Measurements from ENCODE around the gene ADCY2. TPM values are rescaled to one million over a fixed set of nuclear protein-coding genes. Genes with fewer than 3 reads are reported as not detected.

ADCY2 gene
- total RNA-seq, 4 donors from 2014 or later, result 0.34 to 2.7 (median 1.5) TPM

GRCh38 chr5:7706256-7706655 lies 310.3 kb downstream of the ADCY2 start:
- Histone ChIP-seq H3K4me1 (no peaks in the 10 kb centered on the region), H3K36me3 (no peaks in the 10 kb centered on the region), H3K4me3 (replicated peaks in 1 of 3) (no peak overlapping the region), H3K27ac (no peak overlapping the region), H3K9me3 (no peaks in the 10 kb centered on the region), H3K27me3 (no peaks in the 10 kb centered on the region)
- DNase-seq, result no peak
- WGBS, 2 donors, result 54 to 58% methylated on average over 4 of the region's 4 CpGs
- TF ChIP-seq POLR2A (IDR thresholded peaks at IDR 0.05), result no peak
- TF ChIP-seq, protein P1, sequence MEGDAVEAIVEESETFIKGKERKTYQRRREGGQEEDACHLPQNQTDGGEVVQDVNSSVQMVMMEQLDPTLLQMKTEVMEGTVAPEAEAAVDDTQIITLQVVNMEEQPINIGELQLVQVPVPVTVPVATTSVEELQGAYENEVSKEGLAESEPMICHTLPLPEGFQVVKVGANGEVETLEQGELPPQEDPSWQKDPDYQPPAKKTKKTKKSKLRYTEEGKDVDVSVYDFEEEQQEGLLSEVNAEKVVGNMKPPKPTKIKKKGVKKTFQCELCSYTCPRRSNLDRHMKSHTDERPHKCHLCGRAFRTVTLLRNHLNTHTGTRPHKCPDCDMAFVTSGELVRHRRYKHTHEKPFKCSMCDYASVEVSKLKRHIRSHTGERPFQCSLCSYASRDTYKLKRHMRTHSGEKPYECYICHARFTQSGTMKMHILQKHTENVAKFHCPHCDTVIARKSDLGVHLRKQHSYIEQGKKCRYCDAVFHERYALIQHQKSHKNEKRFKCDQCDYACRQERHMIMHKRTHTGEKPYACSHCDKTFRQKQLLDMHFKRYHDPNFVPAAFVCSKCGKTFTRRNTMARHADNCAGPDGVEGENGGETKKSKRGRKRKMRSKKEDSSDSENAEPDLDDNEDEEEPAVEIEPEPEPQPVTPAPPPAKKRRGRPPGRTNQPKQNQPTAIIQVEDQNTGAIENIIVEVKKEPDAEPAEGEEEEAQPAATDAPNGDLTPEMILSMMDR (IDR thresholded peaks at IDR 0.05), result no peak
- intact Hi-C loops (cut with DNase I), result no loop called here

- TF ChIP-seq, protein P1 (IDR thresholded peaks at IDR 0.05), result no peak
- no peak for TF ChIP-seq POLR2A (IDR thresholded peaks at IDR 0.05)
- Histone ChIP-seq H3K27ac (no peak overlapping the region), H3K27me3 (no peaks in the 10 kb centered on the region), H3K36me3 (no peaks in the 10 kb centered on the region), H3K4me1 (no peaks in the 10 kb centered on the region), H3K4me3 (replicated peaks in 1 of 3) (no peak overlapping the region), H3K9me3 (no peaks in the 10 kb centered on the region)
- no peak for DNase-seq
- intact Hi-C loops (cut with DNase I), result no loop called here
- WGBS, 2 donors, result 83% methylated on average over 6 of the region's 6 CpGs
Observed at GRCh38 chr5:7714119-7714518, 318.2 kb downstream of the ADCY2 start.

DNA sequence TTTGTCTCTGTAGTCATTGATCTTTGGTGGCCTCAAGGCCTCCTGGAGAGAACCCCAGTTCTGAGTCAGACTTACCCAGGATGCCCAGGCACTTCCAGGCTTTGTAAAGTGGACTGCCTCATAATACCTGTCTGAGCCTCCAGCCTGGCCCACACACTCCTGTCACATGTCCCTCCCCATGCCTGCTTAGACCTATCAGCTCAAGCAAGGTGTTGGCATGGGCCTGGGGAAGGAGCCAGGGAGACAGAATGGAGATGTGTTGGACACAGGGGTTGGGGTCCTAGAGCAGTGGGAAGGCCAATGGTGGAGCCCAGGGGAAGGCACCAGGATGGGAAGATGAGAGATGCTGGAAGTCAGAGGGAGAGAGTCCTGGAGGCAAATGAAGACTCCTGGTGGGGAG lies 318.8 kb downstream of the ADCY2 start:
- Histone ChIP-seq H3K9me3 (no peaks in the 10 kb centered on the region), H3K4me3 (replicated peaks in 1 of 3) (no peak overlapping the region), H3K27ac (no peak overlapping the region), H3K27me3 (no peaks in the 10 kb centered on the region), H3K36me3 (no peaks in the 10 kb centered on the region), H3K4me1 (no peaks in the 10 kb centered on the region)
- no peak for DNase-seq
- intact Hi-C loops (cut with DNase I), result no loop called here
- TF ChIP-seq, protein P1 (IDR thresholded peaks at IDR 0.05), result no peak

- 77 to 92% methylated on average over 4 of the region's 4 CpGs for WGBS, 2 donors
- TF ChIP-seq POLR2A (IDR thresholded peaks at IDR 0.05), result no peak
- TF ChIP-seq, protein P1 (IDR thresholded peaks at IDR 0.05), result no peak
- Histone ChIP-seq H3K27ac (no peak overlapping the region), H3K27me3 (no peaks in the 10 kb centered on the region), H3K9me3 (no peaks in the 10 kb centered on the region), H3K36me3 (no peaks in the 10 kb centered on the region), H3K4me1 (no peaks in the 10 kb centered on the region), H3K4me3 (replicated peaks in 1 of 3) (no peak overlapping the region)
- no peak for DNase-seq
- intact Hi-C loops (cut with DNase I), result no loop called here
Observed at GRCh38 chr5:7717691-7718090, 321.8 kb downstream of the ADCY2 start.

- intact Hi-C loops (cut with DNase I), result no loop called here
- TF ChIP-seq POLR2A (IDR thresholded peaks at IDR 0.05), result no peak
- TF ChIP-seq, protein P1 (IDR thresholded peaks at IDR 0.05), result no peak
- no peak overlapping the region for H3K4me3 ChIP-seq (replicated peaks in 1 of 3)
- no peaks in the 10 kb centered on the region for H3K9me3 ChIP-seq
- WGBS, 2 donors, result 29 to 33% methylated on average over 4 of the region's 4 CpGs
- no peaks in the 10 kb centered on the region for H3K36me3 ChIP-seq
- DNase-seq, result no peak
- no peaks in the 10 kb centered on the region for H3K4me1 ChIP-seq
- no peak overlapping the region for H3K27ac ChIP-seq
- H3K27me3 ChIP-seq, result no peaks in the 10 kb centered on the region
Observed at GRCh38 chr5:7728076-7728475, 332.1 kb downstream of the ADCY2 start.
